ENCODE measurements around the gene FERD3L. TPM values are rescaled to one million over a fixed set of nuclear protein-coding genes. Genes with fewer than 3 reads are reported as not detected.

FERD3L gene
- total RNA-seq, 1 experiment from 2014 or later: not detected

- Histone ChIP-seq H3K9ac (ENCODE audit: extremely low read depth, insufficient read length, low read length) (no peak overlapping the region), H2BK5ac (ENCODE audit: insufficient read length, low read length) (no peak overlapping the region), H3K14ac (ENCODE audit: insufficient read depth, low read length) (no peak overlapping the region), H3K9me3 (ENCODE audit: control insufficient read depth, low read depth, low read length) (no peaks in the 10 kb centered on the region), H3K18ac (ENCODE audit: insufficient read length, low read depth, low read length) (no peak overlapping the region), H4K8ac (replicated peaks; ENCODE audit: insufficient read length, low read depth, low read length) (no peak overlapping the region), H2BK20ac (ENCODE audit: low read depth, low read length, poor library complexity, severe bottlenecking) (no peak overlapping the region), H3K4me1 (ENCODE audit: insufficient read depth, low read length) (peaks cover 8% of the 10 kb centered on the region), H3K4ac (ENCODE audit: low read depth, low read length) (no peak overlapping the region), H3K27ac (ENCODE audit: insufficient read length, low read depth, low read length) (no peak overlapping the region), H4K5ac (ENCODE audit: insufficient read length, low read depth, low read length) (no peak overlapping the region), H3K4me2 (ENCODE audit: insufficient read depth, insufficient read length, low read length) (no peak overlapping the region), H3K79me1 (ENCODE audit: insufficient read depth, low read depth, low read length, poor library complexity, severe bottlenecking) (no peaks in the 10 kb centered on the region), H3T11ph (ENCODE audit: low read length) (no peak overlapping the region), H2BK12ac (ENCODE audit: insufficient read length, low read depth, low read length) (no peak overlapping the region), H2AK5ac (ENCODE audit: insufficient read length, low read length) (no peak overlapping the region), H2BK15ac (ENCODE audit: low read depth, low read length) (no peak overlapping the region), H2BK120ac (ENCODE audit: low read depth, low read length, poor library complexity, severe bottlenecking) (no peak overlapping the region), H4K91ac (ENCODE audit: insufficient read length, low read depth, low read length) (no peak overlapping the region), H3K23me2 (ENCODE audit: insufficient read length, low read depth, low read length, poor library complexity, severe bottlenecking) (peaks cover 24% of the 10 kb centered on the region), H3K79me2 (ENCODE audit: insufficient read depth, low read length) (no peaks in the 10 kb centered on the region), H4K20me1 (ENCODE audit: control insufficient read depth, insufficient read depth, insufficient read length) (no peaks in the 10 kb centered on the region), H3K27me3 (ENCODE audit: insufficient read depth, low read length) (peaks cover 45% of the 10 kb centered on the region), H3K56ac (ENCODE audit: insufficient read length, low read depth, low read length) (no peak overlapping the region), H2AFZ (ENCODE audit: low read length) (no peak overlapping the region), H3K23ac (ENCODE audit: insufficient read length, low read depth, low read length) (no peak overlapping the region)
- no peaks in the 10 kb centered on the region for H3K36me3 Mint-ChIP-seq (ENCODE audit: insufficient read depth in 1 of 3, low read depth in 3 of 3)
- no peak overlapping the region for H3K4me3 Mint-ChIP-seq
- peaks cover 44 to 50% of the 10 kb centered on the region in 2 experiments for H3K4me1 Mint-ChIP-seq
- no peak for DNase-seq
- H3K27me3 Mint-ChIP-seq (ENCODE audit: low read depth): peaks cover 93% of the 10 kb centered on the region
- WGBS (ENCODE audit: extremely low coverage, insufficient read length, low lambda C conversion rate): no CpG with 5 or more reads among the region's 4 CpGs
- no peak for TF ChIP-seq CTCF (conservative IDR thresholded peaks at IDR 0.05)
- no peak overlapping the region for H3K27ac Mint-ChIP-seq
- H3K9me3 Mint-ChIP-seq: peaks cover 0 to 2% of the 10 kb centered on the region in 2 experiments; a peak in 1 of 5 replicates
Measured at GRCh38 chr7:19104811-19105210, 40.4 kb downstream of the FERD3L start.

All from H9 (cell line).